Measurements from ENCODE around the gene TMPRSS9.

Gene TMPRSS9

GRCh38 chr19:2376784-2377519 lies 16.9 kb downstream of the TMPRSS9 start:
- Histone ChIP-seq H3K4me1 (ENCODE audit: control insufficient read depth, insufficient read depth, low read length) (no peaks in the 10 kb centered on the region), H3K4me3 (ENCODE audit: insufficient read depth, low read depth, low read length) (no peak overlapping the region), H3K36me3 (ENCODE audit: control insufficient read depth, insufficient read depth, low read length) (no peaks in the 10 kb centered on the region), H3K27ac (ENCODE audit: insufficient read depth, low read depth, low read length, poor library complexity, severe bottlenecking) (no peak overlapping the region), H3K27me3 (ENCODE audit: control insufficient read depth, insufficient read depth, low read length, poor library complexity, severe bottlenecking) (no peaks in the 10 kb centered on the region), H3K9me3 (ENCODE audit: control insufficient read depth, low read length) (no peaks in the 10 kb centered on the region)
- WGBS, 2 experiments = 80 to 87% methylated on average over 15 of the region's 15 CpGs

GRCh38 chr19:2380567-2380966 lies 20.5 kb downstream of the TMPRSS9 start:
- Histone ChIP-seq H3K9me3 (ENCODE audit: control insufficient read depth, low read length) (no peaks in the 10 kb centered on the region), H3K4me1 (ENCODE audit: control insufficient read depth, insufficient read depth, low read length) (no peaks in the 10 kb centered on the region), H3K36me3 (ENCODE audit: control insufficient read depth, insufficient read depth, low read length) (no peaks in the 10 kb centered on the region), H3K4me3 (ENCODE audit: insufficient read depth, low read depth, low read length) (no peak overlapping the region), H3K27me3 (ENCODE audit: control insufficient read depth, insufficient read depth, low read length, poor library complexity, severe bottlenecking) (no peaks in the 10 kb centered on the region), H3K27ac (ENCODE audit: insufficient read depth, low read depth, low read length, poor library complexity, severe bottlenecking) (peak overlapping the region; percentile 20)
- 90 to 91% methylated on average over 2 of the region's 2 CpGs for WGBS, 2 experiments

- no peaks in the 10 kb centered on the region for H3K27me3 ChIP-seq (ENCODE audit: control insufficient read depth, insufficient read depth, low read length, poor library complexity, severe bottlenecking)
- no peak overlapping the region for H3K4me3 ChIP-seq (ENCODE audit: insufficient read depth, low read depth, low read length)
- peak overlapping the region; percentile 38 for H3K27ac ChIP-seq (ENCODE audit: insufficient read depth, low read depth, low read length, poor library complexity, severe bottlenecking)
- H3K9me3 ChIP-seq (ENCODE audit: control insufficient read depth, low read length) = no peaks in the 10 kb centered on the region
- H3K4me1 ChIP-seq (ENCODE audit: control insufficient read depth, insufficient read depth, low read length) = no peaks in the 10 kb centered on the region
- WGBS, 2 experiments = 61 to 74% methylated on average over 18 of the region's 18 CpGs
- no peaks in the 10 kb centered on the region for H3K36me3 ChIP-seq (ENCODE audit: control insufficient read depth, insufficient read depth, low read length)
Measured at GRCh38 chr19:2381148-2381820, 21.2 kb downstream of the TMPRSS9 start.

GRCh38 chr19:2382530-2383222 lies 22.6 kb downstream of the TMPRSS9 start:
- H3K4me3 ChIP-seq (ENCODE audit: insufficient read depth, low read depth, low read length) = no peak overlapping the region
- no peaks in the 10 kb centered on the region for H3K27me3 ChIP-seq (ENCODE audit: control insufficient read depth, insufficient read depth, low read length, poor library complexity, severe bottlenecking)
- no peak overlapping the region for H3K27ac ChIP-seq (ENCODE audit: insufficient read depth, low read depth, low read length, poor library complexity, severe bottlenecking)
- no peaks in the 10 kb centered on the region for H3K36me3 ChIP-seq (ENCODE audit: control insufficient read depth, insufficient read depth, low read length)
- H3K4me1 ChIP-seq (ENCODE audit: control insufficient read depth, insufficient read depth, low read length) = no peaks in the 10 kb centered on the region
- no peaks in the 10 kb centered on the region for H3K9me3 ChIP-seq (ENCODE audit: control insufficient read depth, low read length)
- 89 to 91% methylated on average over 13 of the region's 13 CpGs for WGBS, 2 experiments

GRCh38 chr19:2385053-2385721 lies 25.1 kb downstream of the TMPRSS9 start:
- Histone ChIP-seq H3K4me3 (ENCODE audit: insufficient read depth, low read depth, low read length) (no peak overlapping the region), H3K36me3 (ENCODE audit: control insufficient read depth, insufficient read depth, low read length) (no peaks in the 10 kb centered on the region), H3K27ac (ENCODE audit: insufficient read depth, low read depth, low read length, poor library complexity, severe bottlenecking) (no peak overlapping the region), H3K27me3 (ENCODE audit: control insufficient read depth, insufficient read depth, low read length, poor library complexity, severe bottlenecking) (no peaks in the 10 kb centered on the region), H3K9me3 (ENCODE audit: control insufficient read depth, low read length) (no peaks in the 10 kb centered on the region), H3K4me1 (ENCODE audit: control insufficient read depth, insufficient read depth, low read length) (no peaks in the 10 kb centered on the region)
- WGBS, 2 experiments = 20 to 23% methylated on average over 37 of the region's 37 CpGs

- H3K27ac ChIP-seq (ENCODE audit: insufficient read depth, low read depth, low read length, poor library complexity, severe bottlenecking) = no peak overlapping the region
- H3K27me3 ChIP-seq (ENCODE audit: control insufficient read depth, insufficient read depth, low read length, poor library complexity, severe bottlenecking) = no peaks in the 10 kb centered on the region
- 84% methylated on average over 20 of the region's 20 CpGs for WGBS, 2 experiments
- no peaks in the 10 kb centered on the region for H3K36me3 ChIP-seq (ENCODE audit: control insufficient read depth, insufficient read depth, low read length)
- H3K9me3 ChIP-seq (ENCODE audit: control insufficient read depth, low read length) = no peaks in the 10 kb centered on the region
- H3K4me1 ChIP-seq (ENCODE audit: control insufficient read depth, insufficient read depth, low read length) = no peaks in the 10 kb centered on the region
- H3K4me3 ChIP-seq (ENCODE audit: insufficient read depth, low read depth, low read length) = no peak overlapping the region
Measured at GRCh38 chr19:2387367-2388288, 27.6 kb downstream of the TMPRSS9 start.

GRCh38 chr19:2389594-2389993 lies 29.5 kb downstream of the TMPRSS9 start:
- 77 to 79% methylated on average over 21 of the region's 21 CpGs for WGBS, 2 experiments
- Histone ChIP-seq H3K4me1 (ENCODE audit: control insufficient read depth, insufficient read depth, low read length) (no peaks in the 10 kb centered on the region), H3K4me3 (ENCODE audit: insufficient read depth, low read depth, low read length) (no peak overlapping the region), H3K27ac (ENCODE audit: insufficient read depth, low read depth, low read length, poor library complexity, severe bottlenecking) (no peak overlapping the region), H3K9me3 (ENCODE audit: control insufficient read depth, low read length) (no peaks in the 10 kb centered on the region), H3K36me3 (ENCODE audit: control insufficient read depth, insufficient read depth, low read length) (no peaks in the 10 kb centered on the region), H3K27me3 (ENCODE audit: control insufficient read depth, insufficient read depth, low read length, poor library complexity, severe bottlenecking) (no peaks in the 10 kb centered on the region)

- Histone ChIP-seq H3K4me1 (ENCODE audit: control insufficient read depth, insufficient read depth, low read length) (no peaks in the 10 kb centered on the region), H3K4me3 (ENCODE audit: insufficient read depth, low read depth, low read length) (no peak overlapping the region), H3K27ac (ENCODE audit: insufficient read depth, low read depth, low read length, poor library complexity, severe bottlenecking) (no peak overlapping the region), H3K36me3 (ENCODE audit: control insufficient read depth, insufficient read depth, low read length) (no peaks in the 10 kb centered on the region), H3K9me3 (ENCODE audit: control insufficient read depth, low read length) (no peaks in the 10 kb centered on the region), H3K27me3 (ENCODE audit: control insufficient read depth, insufficient read depth, low read length, poor library complexity, severe bottlenecking) (no peaks in the 10 kb centered on the region)
- WGBS, 2 experiments = 16 to 20% methylated on average over 7 to 9 of the region's 10 CpGs
Measured at GRCh38 chr19:2391118-2391725, 31.2 kb downstream of the TMPRSS9 start.

GRCh38 chr19:2392366-2392765 lies 32.3 kb downstream of the TMPRSS9 start:
- H3K36me3 ChIP-seq (ENCODE audit: control insufficient read depth, insufficient read depth, low read length) = no peaks in the 10 kb centered on the region
- H3K4me3 ChIP-seq (ENCODE audit: insufficient read depth, low read depth, low read length) = no peak overlapping the region
- no peaks in the 10 kb centered on the region for H3K4me1 ChIP-seq (ENCODE audit: control insufficient read depth, insufficient read depth, low read length)
- 76 to 77% methylated on average over 7 of the region's 7 CpGs for WGBS, 2 experiments
- no peak overlapping the region for H3K27ac ChIP-seq (ENCODE audit: insufficient read depth, low read depth, low read length, poor library complexity, severe bottlenecking)
- H3K27me3 ChIP-seq (ENCODE audit: control insufficient read depth, insufficient read depth, low read length, poor library complexity, severe bottlenecking) = no peaks in the 10 kb centered on the region
- H3K9me3 ChIP-seq (ENCODE audit: control insufficient read depth, low read length) = no peaks in the 10 kb centered on the region

Measured in ectodermal cell (in vitro differentiated cells).